ENCODE data around the gene IMPDH2.

DNA sequence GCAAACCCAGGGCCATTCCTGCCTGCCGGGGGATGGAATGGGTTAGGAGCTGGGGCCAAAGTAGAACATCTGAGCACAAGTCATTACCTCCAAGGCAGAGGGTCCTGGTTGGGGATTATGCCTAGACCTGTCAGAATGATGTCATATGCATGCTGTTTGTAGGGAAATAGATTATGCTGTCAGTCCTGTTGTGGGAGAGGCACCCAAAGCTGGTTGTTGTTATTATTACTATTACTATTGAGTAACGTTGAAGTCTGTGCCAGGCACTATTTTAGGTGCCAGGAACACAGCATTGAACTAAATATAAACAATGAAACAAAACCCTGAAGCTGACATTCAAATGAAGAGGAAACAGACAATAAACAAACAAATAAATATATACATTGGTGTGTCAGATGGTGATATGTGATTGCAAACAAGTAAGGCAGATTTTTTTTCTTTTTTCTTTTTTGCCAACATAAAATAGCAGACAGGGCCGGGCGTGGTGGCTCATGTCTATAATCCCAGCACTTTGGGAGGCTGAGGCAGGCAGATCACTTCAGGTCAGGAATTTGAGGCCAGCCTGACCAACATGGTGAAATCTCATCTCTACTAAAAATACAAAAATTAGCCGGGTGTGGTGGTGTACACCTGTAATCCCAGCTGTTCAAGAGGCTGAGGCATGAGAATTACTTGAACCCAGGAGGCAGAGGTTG is 37.2 kb downstream of the IMPDH2 start:
- TF ChIP-seq EZH2 (IDR thresholded peaks at IDR 0.05; ENCODE audit: insufficient read depth, poor library complexity, severe bottlenecking) (no peak), EZH2phosphoT487 (IDR thresholded peaks at IDR 0.05; ENCODE audit: insufficient read depth, low read depth) (no peak)
